HG03108 (cell line): ENCODE data around the gene MATN3.

ENCODE experiments used
- ATAC-seq: cut with Tn5 transposase; IDR thresholded peaks from one replicate; pipeline ENCODE4 v1.9.1; 2021; ENCODE audit warnings: moderate library complexity; ENCODE audit not compliant: unreplicated experiment

Gene MATN3

DNA sequence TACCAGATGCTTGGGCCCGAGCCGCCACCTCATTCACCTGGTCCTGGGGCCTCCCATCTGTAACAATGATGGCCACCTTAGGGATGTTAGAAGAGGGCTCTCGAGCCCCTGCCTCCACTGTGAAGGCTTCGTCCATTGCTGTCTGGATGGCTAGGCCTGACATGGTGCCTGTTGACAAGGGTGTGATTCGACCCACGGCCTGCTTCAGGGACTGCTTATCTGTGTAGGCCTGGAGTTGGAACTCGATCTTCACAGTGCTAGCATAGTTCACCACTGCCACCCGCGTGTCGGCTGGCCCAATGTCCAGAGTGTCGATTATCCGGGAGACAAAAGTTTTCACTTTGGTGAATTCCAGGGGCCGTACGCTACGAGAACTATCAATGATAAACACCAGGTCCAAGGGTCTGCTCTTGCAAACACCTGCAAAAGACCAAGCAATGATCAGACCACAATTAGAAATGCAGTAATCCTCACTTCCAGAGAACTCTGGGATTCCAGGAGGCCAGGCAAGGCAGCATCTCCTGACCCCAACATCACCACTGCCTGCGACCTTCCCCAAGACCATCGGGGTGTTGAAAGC, 6.5 kb downstream of the MATN3 start:
- ATAC-seq: no peak

DNA sequence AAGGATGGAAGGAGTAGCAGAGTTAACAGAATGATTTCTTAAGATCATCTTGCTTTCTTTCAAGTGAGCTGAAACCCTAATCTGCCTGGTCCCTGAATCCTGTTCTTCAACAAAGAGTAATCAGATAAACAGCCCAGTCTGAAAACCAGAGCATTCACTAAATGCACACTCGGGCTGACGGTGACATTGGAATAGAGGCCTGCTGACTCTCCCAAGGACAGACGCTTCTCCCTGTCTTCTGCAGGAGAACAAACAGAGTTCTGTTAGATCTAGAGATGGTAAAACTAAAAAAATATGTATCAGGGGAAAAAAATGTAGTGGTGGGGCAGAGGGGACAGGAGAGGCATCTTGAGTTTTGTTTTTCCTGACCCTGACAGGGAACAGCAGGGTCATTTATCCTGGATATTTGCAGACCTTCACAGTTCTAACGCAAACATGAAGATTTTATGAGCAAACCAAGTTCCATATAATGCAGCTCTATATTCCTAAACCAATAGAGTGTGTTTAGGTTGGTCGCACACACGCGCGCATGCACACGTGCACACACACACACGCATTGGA, 7.3 kb downstream of the MATN3 start:
- ATAC-seq: no peak

DNA sequence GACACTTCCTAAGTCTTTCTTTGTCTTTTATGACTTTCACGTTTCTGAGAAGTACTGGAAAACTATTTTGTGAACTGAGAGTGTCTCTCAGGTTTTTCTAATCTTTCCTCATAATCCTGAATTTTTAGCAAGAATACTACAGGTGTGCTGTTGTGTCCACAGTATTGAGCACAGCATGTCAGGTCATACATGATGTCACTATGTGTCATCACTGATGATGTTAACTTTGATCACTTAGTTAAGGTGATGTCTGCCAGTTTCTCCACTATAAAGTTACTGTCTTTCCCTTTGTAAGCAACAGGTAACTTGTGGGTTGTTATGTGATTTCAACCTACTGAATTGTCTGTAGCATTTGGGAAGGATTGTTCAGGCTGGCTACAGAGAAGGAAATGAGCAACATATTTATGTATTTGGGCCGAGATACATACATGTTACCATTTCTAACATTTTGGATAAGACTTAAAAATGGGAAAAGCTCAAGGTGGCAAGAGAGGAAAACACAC, 11.1 kb downstream of the MATN3 start:
- ATAC-seq: no peak

GRCh38 chr2:19993731-19994130, 18.7 kb downstream of the MATN3 start:
- ATAC-seq: no peak

GRCh38 chr2:19991895-19992294, 20.6 kb downstream of the MATN3 start:
- no peak for ATAC-seq

- no peak for ATAC-seq
Measured at GRCh38 chr2:19990416-19990728, 22.1 kb downstream of the MATN3 start.

- peak; percentile 86 for ATAC-seq
Measured at GRCh38 chr2:19989667-19990415, 22.6 kb downstream of the MATN3 start, which contains the start of gene WDR35. TSS of gene WDR35 (minus strand) at chr2:19990105. CDS start at chr2:19990015, 90 bp downstream.

DNA sequence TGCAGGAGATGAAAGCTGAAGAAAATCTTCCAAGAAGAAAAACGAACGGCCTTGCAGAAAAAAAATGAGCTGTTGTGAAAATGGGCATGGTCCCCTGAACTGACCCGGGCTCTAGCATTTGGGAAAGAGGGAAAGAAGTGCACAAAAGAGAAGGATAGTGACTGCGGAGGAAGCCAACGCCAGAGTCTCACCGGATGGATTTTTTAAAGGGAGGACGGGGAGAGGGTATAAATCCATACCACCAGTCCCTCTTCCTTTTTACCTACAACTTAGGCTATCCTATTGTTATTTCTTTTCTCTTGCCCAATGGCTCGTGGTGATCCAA, 23.2 kb downstream of the MATN3 start:
- no peak for ATAC-seq

GRCh38 chr2:19988600-19988999, 23.9 kb downstream of the MATN3 start:
- ATAC-seq: no peak

DNA sequence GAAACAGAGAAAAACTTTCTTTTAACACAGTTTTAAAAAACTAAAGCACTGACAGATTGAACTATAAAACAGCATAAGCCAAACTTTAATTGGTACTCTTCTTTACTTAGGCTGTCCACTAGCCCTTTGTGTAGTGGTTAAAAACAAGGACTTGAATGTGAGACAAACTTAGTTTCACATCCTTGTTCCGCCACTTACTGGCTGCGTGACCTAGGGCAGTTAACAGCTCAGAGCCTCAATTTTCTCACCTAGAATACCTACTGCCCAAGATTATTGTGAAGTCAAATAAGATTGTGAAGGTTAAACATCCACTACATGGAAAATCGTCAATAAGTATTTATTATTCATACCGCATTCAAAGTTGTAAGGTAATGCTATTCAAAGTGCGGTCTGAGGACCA, 24.5 kb downstream of the MATN3 start:
- ATAC-seq: peak; percentile 77

DNA sequence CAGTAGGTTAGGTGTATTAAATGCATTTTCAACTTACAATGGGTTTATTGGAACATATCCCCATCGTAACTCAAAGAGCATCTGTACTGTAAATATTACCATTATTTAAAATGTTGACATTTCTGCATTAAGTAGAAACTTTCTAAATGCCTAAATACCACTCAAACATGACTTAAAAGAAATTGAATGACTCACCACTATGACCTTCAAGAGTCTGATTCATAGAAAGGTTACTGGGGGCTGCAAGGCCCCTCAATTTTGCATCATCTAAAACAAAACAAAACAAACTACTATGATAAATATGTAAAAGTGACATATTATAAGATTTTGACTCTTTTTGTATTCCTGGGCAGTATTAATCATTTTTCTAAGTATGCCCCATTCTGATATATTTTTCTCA, 30.2 kb downstream of the MATN3 start:
- no peak for ATAC-seq

- ATAC-seq: no peak
Measured at GRCh38 chr2:19979932-19980331, 32.5 kb downstream of the MATN3 start.

- ATAC-seq: no peak
Measured at GRCh38 chr2:19973466-19973865, 39.0 kb downstream of the MATN3 start.

DNA sequence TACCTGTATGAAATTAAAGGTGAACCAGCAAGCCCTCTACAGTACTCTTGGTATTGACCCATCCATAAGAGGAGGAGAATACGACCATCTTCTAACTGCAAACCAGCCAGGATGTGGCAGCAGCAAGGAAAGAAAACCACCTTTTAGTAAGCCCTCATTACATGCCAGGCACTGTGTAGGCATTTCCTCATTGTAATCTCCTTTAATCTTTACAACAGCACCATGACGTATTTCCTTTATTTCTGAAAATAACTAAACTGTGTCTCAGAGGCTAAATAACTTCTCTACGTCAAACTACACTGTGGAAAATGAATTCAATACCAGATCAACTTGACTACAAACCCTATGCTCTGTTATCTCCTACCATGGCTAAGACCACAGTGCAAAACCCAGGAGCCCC, 40.8 kb downstream of the MATN3 start:
- ATAC-seq: no peak

DNA sequence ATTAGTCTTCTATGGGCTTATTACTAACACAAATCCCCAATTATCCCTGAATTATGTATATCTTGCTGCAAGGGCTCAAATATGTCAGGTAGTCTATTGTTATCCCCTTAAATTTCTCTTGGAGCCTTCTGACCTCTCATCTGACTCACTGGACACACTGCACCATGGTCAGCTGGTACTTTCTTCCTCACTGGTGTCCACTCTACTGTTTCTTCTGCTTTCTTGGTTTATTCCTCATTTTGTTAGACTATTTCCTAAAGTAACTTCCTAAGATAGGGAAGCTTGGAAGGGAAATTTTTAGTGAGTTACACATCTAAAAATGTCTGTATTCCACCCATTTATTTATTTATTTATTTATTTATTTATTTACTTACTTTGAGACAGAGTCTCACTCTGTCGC, 49.1 kb downstream of the MATN3 start:
- ATAC-seq: no peak

- ATAC-seq: peak; percentile 84
Measured at GRCh38 chr2:19955544-19956422, 56.7 kb downstream of the MATN3 start.

DNA sequence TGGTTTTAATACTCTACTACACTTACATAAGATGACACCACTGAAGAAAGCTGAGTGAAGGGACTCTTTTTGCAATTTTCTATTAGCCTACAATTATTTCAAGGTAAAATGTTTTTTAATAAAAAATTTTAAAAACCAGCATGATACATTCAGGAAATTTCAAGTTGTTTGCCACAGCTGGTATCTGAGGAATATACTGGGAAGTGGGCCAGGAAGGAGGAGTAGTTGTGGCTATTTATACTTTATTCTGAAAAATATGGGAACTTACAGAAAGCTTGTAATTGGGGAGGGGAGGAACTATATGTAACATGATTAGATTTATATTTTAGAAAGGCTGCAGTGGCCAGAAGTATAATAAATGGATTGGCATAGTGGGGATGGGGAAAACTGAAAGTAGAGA, 63.4 kb downstream of the MATN3 start:
- ATAC-seq: no peak

DNA sequence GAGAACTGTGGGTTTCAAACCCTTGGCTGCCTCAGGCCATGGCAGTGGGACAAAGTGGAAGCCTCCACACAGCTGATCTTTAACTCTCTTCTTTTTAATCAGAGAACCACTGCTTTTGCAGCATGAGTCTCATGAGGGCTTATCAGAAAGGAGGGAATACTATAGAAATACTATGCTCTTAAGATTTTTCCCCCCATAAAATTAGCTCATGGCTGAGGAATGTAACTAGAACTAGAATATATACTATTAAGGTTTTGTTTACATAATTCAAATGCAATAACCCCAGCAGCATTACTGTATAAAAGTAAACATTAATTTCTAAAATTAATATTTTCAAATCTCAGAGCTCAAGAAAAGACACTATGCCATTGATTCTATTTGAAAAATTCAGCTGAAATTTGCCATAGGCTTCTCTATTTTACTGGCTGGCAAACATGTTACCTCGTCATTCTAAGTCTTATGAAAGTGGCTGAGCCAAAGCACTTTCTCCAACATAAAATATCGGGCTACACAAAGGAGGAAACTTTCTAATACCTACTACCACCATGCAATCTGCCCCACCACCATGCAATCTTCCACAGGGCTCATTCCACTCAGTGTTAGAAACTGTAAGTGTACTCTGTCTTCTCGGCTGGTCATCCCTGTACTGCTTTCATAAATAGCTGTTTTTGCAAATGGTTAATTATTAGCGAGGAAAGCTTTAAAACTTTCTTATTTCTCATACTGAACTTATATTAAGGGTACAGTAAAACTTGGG, 65.1 kb downstream of the MATN3 start:
- no peak for ATAC-seq

DNA sequence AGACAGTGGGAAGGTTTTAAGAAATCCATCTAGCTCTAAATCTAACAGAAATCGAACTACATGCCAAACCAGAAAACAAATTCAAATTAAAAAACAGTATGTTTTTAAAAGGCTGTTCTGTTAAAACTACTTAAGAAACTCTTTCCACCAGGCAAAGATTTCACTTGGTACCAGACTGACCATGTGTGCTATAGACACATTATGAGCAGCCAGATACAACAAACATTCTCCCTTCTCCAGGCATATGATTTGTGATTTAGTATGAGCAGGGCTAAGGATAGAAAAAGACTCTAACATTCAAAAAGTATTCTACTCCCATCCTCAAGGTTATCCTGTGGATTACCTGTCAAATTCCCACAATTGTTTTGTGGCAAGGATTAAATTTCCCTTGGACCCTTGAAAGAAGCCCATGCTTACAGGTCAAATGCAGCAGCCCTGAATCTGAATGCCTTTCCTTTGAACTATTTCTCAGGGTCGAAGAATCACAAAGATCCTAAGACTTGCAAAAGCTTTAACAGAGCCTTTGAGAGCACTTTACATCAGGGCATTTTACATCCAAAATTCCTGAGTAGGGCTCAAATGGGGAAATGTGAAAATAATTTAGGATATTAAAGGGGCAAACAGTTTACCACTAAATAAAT, 68.1 kb downstream of the MATN3 start:
- ATAC-seq: no peak

- ATAC-seq: no peak
Measured at GRCh38 chr2:19943189-19943588, 69.3 kb downstream of the MATN3 start.
